ENCODE data around the gene TCF12.

Gene TCF12

DNA sequence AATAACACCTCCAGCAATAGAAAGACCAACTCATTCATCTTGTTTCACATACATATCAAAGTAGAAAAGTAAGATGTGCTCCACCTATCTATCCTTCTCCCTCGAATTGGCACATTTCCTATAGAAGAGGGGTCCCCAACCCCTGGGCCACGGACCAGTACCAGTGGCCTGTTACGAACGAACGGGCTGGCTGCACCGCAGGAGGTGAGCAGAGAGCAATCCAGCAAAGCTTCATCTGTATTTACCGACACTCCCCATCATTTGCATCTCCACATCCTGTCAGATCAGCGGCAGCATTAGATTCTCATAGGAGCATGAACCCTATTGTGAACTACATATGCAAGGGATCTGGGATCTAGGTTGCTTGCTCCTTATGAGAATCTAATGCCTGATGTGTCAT lies 362.9 kb downstream of the TCF12 start:
- no peak for DNase-seq (ENCODE audit: low read depth)
- H3K4me3 ChIP-seq (ENCODE audit: control insufficient read depth, low read depth, low read length) = no peak overlapping the region
- TF ChIP-seq, protein P1, sequence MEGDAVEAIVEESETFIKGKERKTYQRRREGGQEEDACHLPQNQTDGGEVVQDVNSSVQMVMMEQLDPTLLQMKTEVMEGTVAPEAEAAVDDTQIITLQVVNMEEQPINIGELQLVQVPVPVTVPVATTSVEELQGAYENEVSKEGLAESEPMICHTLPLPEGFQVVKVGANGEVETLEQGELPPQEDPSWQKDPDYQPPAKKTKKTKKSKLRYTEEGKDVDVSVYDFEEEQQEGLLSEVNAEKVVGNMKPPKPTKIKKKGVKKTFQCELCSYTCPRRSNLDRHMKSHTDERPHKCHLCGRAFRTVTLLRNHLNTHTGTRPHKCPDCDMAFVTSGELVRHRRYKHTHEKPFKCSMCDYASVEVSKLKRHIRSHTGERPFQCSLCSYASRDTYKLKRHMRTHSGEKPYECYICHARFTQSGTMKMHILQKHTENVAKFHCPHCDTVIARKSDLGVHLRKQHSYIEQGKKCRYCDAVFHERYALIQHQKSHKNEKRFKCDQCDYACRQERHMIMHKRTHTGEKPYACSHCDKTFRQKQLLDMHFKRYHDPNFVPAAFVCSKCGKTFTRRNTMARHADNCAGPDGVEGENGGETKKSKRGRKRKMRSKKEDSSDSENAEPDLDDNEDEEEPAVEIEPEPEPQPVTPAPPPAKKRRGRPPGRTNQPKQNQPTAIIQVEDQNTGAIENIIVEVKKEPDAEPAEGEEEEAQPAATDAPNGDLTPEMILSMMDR (conservative IDR thresholded peaks at IDR 0.05; ENCODE audit: control insufficient read depth, insufficient read depth, low read depth, low read length) = no peak

DNA sequence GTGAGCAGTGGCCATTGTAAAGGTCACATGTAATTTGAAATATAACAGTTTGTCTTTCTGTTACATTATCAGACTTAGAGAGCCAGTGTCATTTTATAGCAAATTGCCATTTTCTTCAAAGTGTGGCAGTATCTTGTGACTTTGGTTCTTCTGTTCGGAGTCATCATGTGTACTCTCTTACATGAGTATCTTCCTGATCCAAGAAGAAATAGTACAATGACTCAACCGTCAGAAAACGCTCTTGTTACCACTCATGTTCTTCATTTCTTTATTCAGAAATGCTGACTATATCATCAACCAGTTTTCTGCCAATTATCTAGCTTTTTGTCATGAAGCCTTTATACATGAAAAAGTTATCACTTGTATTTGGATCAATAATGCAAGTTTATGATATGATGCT lies 364.2 kb downstream of the TCF12 start:
- H3K4me3 ChIP-seq (ENCODE audit: control insufficient read depth, low read depth, low read length) = no peak overlapping the region
- DNase-seq (ENCODE audit: low read depth) = peak; percentile 49
- TF ChIP-seq, protein P1 (conservative IDR thresholded peaks at IDR 0.05; ENCODE audit: control insufficient read depth, insufficient read depth, low read depth, low read length) = no peak

DNA sequence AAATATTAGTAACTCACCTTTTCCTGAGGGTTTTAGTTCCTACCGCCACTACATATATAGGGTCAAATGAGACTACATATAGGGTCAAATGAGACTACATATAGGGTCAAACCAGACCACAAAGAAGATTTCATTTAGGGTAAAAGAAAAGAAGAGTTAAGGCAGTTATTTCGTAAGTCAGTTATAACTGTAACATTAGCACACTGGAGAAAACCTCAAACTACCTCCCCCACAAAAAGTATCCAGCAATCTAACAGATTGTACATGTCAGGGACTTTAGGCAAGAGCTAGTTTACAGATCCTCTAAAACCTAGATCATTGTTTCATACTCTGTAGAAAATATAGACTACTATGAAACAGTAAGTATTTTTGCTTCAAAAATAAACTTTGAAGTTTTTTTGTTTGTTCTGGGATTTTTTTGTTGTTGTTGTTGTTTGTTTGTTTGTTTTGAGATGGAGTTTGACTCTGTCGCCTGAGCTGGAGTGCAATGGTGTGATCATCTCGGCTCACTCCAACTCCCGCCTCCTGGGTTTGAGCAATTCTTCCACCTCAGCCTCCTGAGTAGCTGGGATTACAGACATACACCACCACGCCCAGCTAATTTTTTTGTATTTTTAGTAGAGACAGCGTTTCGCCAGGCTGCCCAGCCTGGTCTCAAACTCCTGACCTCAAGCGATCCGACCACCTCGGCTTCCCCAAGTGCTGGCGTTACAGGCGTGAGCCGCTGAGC lies 365.5 kb downstream of the TCF12 start:
- peak; percentile 51 for DNase-seq (ENCODE audit: low read depth)
- no peak overlapping the region for H3K4me3 ChIP-seq (ENCODE audit: control insufficient read depth, low read depth, low read length)
- TF ChIP-seq, protein P1 (conservative IDR thresholded peaks at IDR 0.05; ENCODE audit: control insufficient read depth, insufficient read depth, low read depth, low read length) = no peak

DNA sequence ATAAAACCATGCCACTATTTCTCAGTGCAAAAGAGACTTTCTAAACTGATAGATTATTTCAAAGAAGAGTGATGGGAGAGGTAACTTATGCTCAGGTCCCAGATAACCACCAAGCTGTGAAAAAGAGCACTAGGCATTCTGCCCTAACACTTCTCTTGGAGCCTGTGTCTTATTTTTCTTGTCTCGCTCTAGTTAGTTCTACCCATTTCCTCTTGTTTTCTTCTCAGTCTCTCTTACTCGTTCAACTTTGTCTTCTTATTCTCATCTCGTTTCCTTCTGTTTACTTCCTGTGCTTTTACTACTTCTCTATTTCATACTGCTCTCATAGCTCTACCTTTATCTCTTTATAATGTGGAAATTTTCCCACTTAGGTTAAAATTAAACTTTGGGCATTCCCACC lies 366.1 kb downstream of the TCF12 start:
- no peak for DNase-seq (ENCODE audit: low read depth)
- TF ChIP-seq, protein P1 (conservative IDR thresholded peaks at IDR 0.05; ENCODE audit: control insufficient read depth, insufficient read depth, low read depth, low read length) = no peak
- no peak overlapping the region for H3K4me3 ChIP-seq (ENCODE audit: control insufficient read depth, low read depth, low read length)

DNA sequence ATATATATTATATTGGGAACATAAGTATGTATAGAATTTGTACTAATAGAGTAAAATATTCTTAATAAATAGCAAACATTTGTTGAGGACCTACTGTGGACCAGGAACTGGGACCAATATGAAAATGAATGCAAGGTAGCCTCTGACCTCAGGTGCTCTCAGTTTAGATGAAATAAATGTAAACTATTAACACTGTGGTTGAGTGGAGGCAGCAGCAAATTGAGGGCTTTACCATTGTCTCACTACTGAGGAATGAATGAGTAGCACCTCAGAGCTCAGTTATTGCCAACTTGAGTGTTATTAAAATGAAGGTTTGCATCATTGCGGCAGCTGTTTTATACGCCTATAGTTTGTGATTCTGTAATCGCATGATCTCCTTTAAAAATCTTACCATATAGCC lies 366.9 kb downstream of the TCF12 start:
- H3K4me3 ChIP-seq (ENCODE audit: control insufficient read depth, low read depth, low read length) = no peak overlapping the region
- TF ChIP-seq, protein P1 (conservative IDR thresholded peaks at IDR 0.05; ENCODE audit: control insufficient read depth, insufficient read depth, low read depth, low read length) = no peak
- DNase-seq (ENCODE audit: low read depth) = no peak

DNA sequence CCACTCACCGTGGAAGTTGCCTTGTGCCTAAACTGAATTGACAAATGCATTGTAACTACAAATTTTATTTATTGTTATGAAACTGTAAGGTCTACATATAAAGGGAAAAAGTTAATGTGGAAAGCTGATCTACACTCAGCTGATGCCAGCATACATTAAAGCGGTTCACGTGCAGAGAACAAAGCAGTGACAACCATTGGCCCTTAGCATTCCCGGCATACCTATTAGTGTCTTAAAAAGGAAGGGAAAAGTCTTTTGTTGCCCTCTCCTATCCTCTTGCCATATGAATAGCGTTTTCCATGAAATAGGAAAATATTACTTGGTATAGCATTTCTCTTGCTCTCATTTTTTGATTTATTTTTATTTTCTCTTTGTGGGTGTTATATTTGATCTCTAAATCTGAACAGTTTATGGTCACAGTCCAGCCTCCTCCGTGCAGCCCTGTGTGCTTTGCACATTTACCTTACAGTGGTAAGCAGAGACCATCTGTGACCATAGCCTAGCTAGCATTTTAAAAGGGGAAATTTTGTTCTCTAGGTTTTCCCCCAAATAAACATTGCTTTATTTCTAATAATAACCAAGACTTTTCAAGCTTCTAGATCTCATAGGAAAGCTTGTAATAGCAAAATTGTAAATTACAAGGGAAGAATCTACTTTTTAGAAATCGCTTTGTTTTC lies 368.1 kb downstream of the TCF12 start:
- TF ChIP-seq, protein P1 (conservative IDR thresholded peaks at IDR 0.05; ENCODE audit: control insufficient read depth, insufficient read depth, low read depth, low read length) = no peak
- DNase-seq (ENCODE audit: low read depth) = no peak
- H3K4me3 ChIP-seq (ENCODE audit: control insufficient read depth, low read depth, low read length) = no peak overlapping the region

Measured in fibroblast of mammary gland (primary cell).